NCI-H2196 treated with DMSO at 0.1 percent for 48 hours (cell line): ENCODE measurements around the gene B3GALT4.
"Not testable (repeated sequence)": the region's sequence is repeated elsewhere in the genome, so short reads cannot be mapped to it uniquely, and the experiment has no call there.

Source experiments
- DNase-seq: peaks from one replicate; lab custom pipeline; 2025; ENCODE audit not compliant: unreplicated experiment; lab: John Stamatoyannopoulos, UW

The B3GALT4 gene

GRCh38 chr6:33276864-33277662 is at the start of gene B3GALT4:
B3GALT4 (plus strand) TSS chr6:33277123; CDS start chr6:33277420, 297 bp downstream.
- peak; percentile 51 for DNase-seq

GRCh38 chr6:33235221-33235634 is 41.7 kb upstream of the B3GALT4 start:
- DNase-seq, result no peak

GRCh38 chr6:33236328-33236727 is 40.6 kb upstream of the B3GALT4 start:
- DNase-seq, result no peak

GRCh38 chr6:33236852-33237251 is 40.1 kb upstream of the B3GALT4 start:
- no peak for DNase-seq

- no peak for DNase-seq
Observed at GRCh38 chr6:33237741-33238140, 39.2 kb upstream of the B3GALT4 start.

- DNase-seq, result no peak
Observed at GRCh38 chr6:33241968-33242367, 35.0 kb upstream of the B3GALT4 start.

GRCh38 chr6:33243476-33243875 is 33.4 kb upstream of the B3GALT4 start:
- DNase-seq, result no peak

- DNase-seq, result peak; percentile 77
Observed at GRCh38 chr6:33247977-33248642, 28.8 kb upstream of the B3GALT4 start.

- DNase-seq, result no peak
Observed at GRCh38 chr6:33248643-33248931, 28.3 kb upstream of the B3GALT4 start.

- peak; percentile 100 for DNase-seq
Observed at GRCh38 chr6:33248932-33249731, 27.8 kb upstream of the B3GALT4 start.

- no peak for DNase-seq
Observed at GRCh38 chr6:33249732-33250630, 26.9 kb upstream of the B3GALT4 start.

GRCh38 chr6:33250731-33251130 is 26.2 kb upstream of the B3GALT4 start:
- no peak for DNase-seq

GRCh38 chr6:33251395-33252012 is 25.4 kb upstream of the B3GALT4 start:
- DNase-seq, result no peak

- no peak for DNase-seq
Observed at GRCh38 chr6:33252759-33253158, 24.2 kb upstream of the B3GALT4 start.

GRCh38 chr6:33254591-33254990 is 22.3 kb upstream of the B3GALT4 start:
- DNase-seq, result no peak

GRCh38 chr6:33259032-33259431 is 17.9 kb upstream of the B3GALT4 start:
- no peak for DNase-seq

GRCh38 chr6:33262490-33262889 is 14.4 kb upstream of the B3GALT4 start:
- not testable (repeated sequence) for DNase-seq

GRCh38 chr6:33264015-33264414 is 12.9 kb upstream of the B3GALT4 start:
- no peak for DNase-seq

- peak; percentile 63 for DNase-seq
Observed at GRCh38 chr6:33271117-33271467, 5.8 kb upstream of the B3GALT4 start.

- DNase-seq, result peak; percentile 99
Observed at GRCh38 chr6:33271468-33272274, 5.3 kb upstream of the B3GALT4 start, which contains the start of the genes RPS18 and VPS52. RPS18 (plus strand) TSS chr6:33272075; CDS start chr6:33272120, 45 bp downstream. VPS52 (minus strand) TSS chr6:33271876; CDS start chr6:33271675, 201 bp downstream.
